Kidney epithelial cell (primary cell): ENCODE measurements around the gene RUNX1. TPM values are rescaled to one million over a fixed set of nuclear protein-coding genes. Genes with fewer than 3 reads are reported as not detected.

ENCODE experiments used
- DNase-seq: peaks from one replicate; pipeline ENCODE4 v3.0.0-alpha.2; 2010; ENCODE audit warnings: low read depth
- H3K27me3 ChIP-seq: 2 replicates; pipeline ENCODE4 v1.6.0; 2011; ENCODE audit warnings: low read length; ENCODE audit not compliant: control insufficient read depth, insufficient read depth
- H3K36me3 ChIP-seq: 2 replicates; pipeline ENCODE4 v1.5.1; 2011; ENCODE audit warnings: low read length; ENCODE audit not compliant: control insufficient read depth, insufficient read depth
- H3K4me3 ChIP-seq: 2 replicates; pipeline ENCODE4 v1.5.1; 2011; ENCODE audit warnings: low read depth, mild to moderate bottlenecking, control low read depth, low read length
- CTCF ChIP-seq: IDR thresholded peaks from 2 replicates; pipeline ENCODE4 v1.5.1; 2011; ENCODE audit warnings: mild to moderate bottlenecking, moderate library complexity, low read length, control low read depth, inconsistent platforms; ENCODE audit not compliant: insufficient read depth, poor library complexity, severe bottlenecking
- total RNA-seq: library from RNA; depleted of rRNA; stranded (reverse); fragments of >200 nt; gene quantifications from 2 replicates; pipeline ENCODE4 v1.2.3, GENCODE V29; 2015

Gene RUNX1
- 41.7 and 43.0 TPM in 2 replicates for total RNA-seq

GRCh38 chr21:35048706-35049617 is at the start of gene RUNX1:
Gene RUNX1, minus strand, starts transcription at chr21:35049302.
- peak; percentile 67 for DNase-seq
- peak within 1 kb of the TSS; percentile 30 for H3K4me3 ChIP-seq
- H3K27me3 ChIP-seq, result no peaks in the 10 kb centered on the region
- no peak for TF ChIP-seq CTCF
- no peaks in the 10 kb centered on the region for H3K36me3 ChIP-seq

- H3K4me3 ChIP-seq, result no peak overlapping the region
- DNase-seq, result no peak
- H3K36me3 ChIP-seq, result no peaks in the 10 kb centered on the region
- no peak for TF ChIP-seq CTCF
- H3K27me3 ChIP-seq, result no peaks in the 10 kb centered on the region
Observed at GRCh38 chr21:35097525-35097924, 48.4 kb upstream of the RUNX1 start.

GRCh38 chr21:35096959-35097358 is 47.9 kb upstream of the RUNX1 start:
- Histone ChIP-seq H3K4me3 (no peak overlapping the region), H3K36me3 (no peaks in the 10 kb centered on the region), H3K27me3 (no peaks in the 10 kb centered on the region)
- DNase-seq, result no peak
- TF ChIP-seq CTCF, result no peak

- TF ChIP-seq CTCF, result no peak
- H3K27me3 ChIP-seq, result no peaks in the 10 kb centered on the region
- no peak for DNase-seq
- H3K36me3 ChIP-seq, result no peaks in the 10 kb centered on the region
- no peak overlapping the region for H3K4me3 ChIP-seq
Observed at GRCh38 chr21:35095859-35096291, 46.8 kb upstream of the RUNX1 start.

- no peaks in the 10 kb centered on the region for H3K27me3 ChIP-seq
- TF ChIP-seq CTCF, result no peak
- H3K4me3 ChIP-seq, result no peak overlapping the region
- H3K36me3 ChIP-seq, result no peaks in the 10 kb centered on the region
- DNase-seq, result no peak
Observed at GRCh38 chr21:35093514-35093913, 44.4 kb upstream of the RUNX1 start.
